GM18861 (cell line): ENCODE data around the gene FRMD4B.

ENCODE experiments used
- ATAC-seq: cut with Tn5 transposase; IDR thresholded peaks from one replicate; pipeline ENCODE4 v1.9.1; 2021; ENCODE audit not compliant: unreplicated experiment

FRMD4B gene

GRCh38 chr3:69385723-69386555, at the start of gene FRMD4B:
Gene FRMD4B (minus strand): TSS chr3:69386088. CDS start chr3:69385989, 99 bp downstream.
- ATAC-seq = no peak

- ATAC-seq = no peak
Measured at GRCh38 chr3:69433969-69434325, 48.1 kb upstream of the FRMD4B start.

- ATAC-seq = no peak
Measured at GRCh38 chr3:69433121-69433968, 47.5 kb upstream of the FRMD4B start.

GRCh38 chr3:69428657-69429255, 42.9 kb upstream of the FRMD4B start:
- ATAC-seq = no peak

GRCh38 chr3:69426967-69427304, 41.0 kb upstream of the FRMD4B start:
- no peak for ATAC-seq

- no peak for ATAC-seq
Measured at GRCh38 chr3:69426291-69426966, 40.5 kb upstream of the FRMD4B start.

GRCh38 chr3:69425249-69425648, 39.4 kb upstream of the FRMD4B start:
- peak; percentile 73 for ATAC-seq

GRCh38 chr3:69423463-69424155, 37.7 kb upstream of the FRMD4B start:
- no peak for ATAC-seq

GRCh38 chr3:69422751-69423150, 36.9 kb upstream of the FRMD4B start:
- no peak for ATAC-seq

GRCh38 chr3:69420781-69421520, 35.1 kb upstream of the FRMD4B start:
- ATAC-seq = no peak

- no peak for ATAC-seq
Measured at GRCh38 chr3:69419276-69419675, 33.4 kb upstream of the FRMD4B start.

- ATAC-seq = no peak
Measured at GRCh38 chr3:69417541-69418078, 31.7 kb upstream of the FRMD4B start.

GRCh38 chr3:69413551-69414207, 27.8 kb upstream of the FRMD4B start:
- no peak for ATAC-seq

GRCh38 chr3:69411346-69411745, 25.5 kb upstream of the FRMD4B start:
- ATAC-seq = no peak

- peak; percentile 99 for ATAC-seq
Measured at GRCh38 chr3:69410301-69410700, 24.4 kb upstream of the FRMD4B start.

- ATAC-seq = no peak
Measured at GRCh38 chr3:69409831-69410230, 23.9 kb upstream of the FRMD4B start.

GRCh38 chr3:69409011-69409410, 23.1 kb upstream of the FRMD4B start:
- ATAC-seq = no peak

- ATAC-seq = no peak
Measured at GRCh38 chr3:69408542-69408941, 22.7 kb upstream of the FRMD4B start.

GRCh38 chr3:69407908-69408307, 22.0 kb upstream of the FRMD4B start:
- ATAC-seq = no peak
